Measurements from ENCODE around the gene SUGT1.
"Not testable (repeated sequence)": the region's sequence is repeated elsewhere in the genome, so short reads cannot be mapped to it uniquely, and the experiment has no call there.

- not testable (repeated sequence) for TF ChIP-seq CTCF (IDR thresholded peaks at IDR 0.05; ENCODE audit: low read length); EZH2 (IDR thresholded peaks at IDR 0.05; ENCODE audit: borderline replicate concordance, low read length)
These were observed 33.2 kb downstream of the SUGT1 start for GRCh38 chr13:52685806-52686205.
